ENCODE results near the gene TGM4.

DNA sequence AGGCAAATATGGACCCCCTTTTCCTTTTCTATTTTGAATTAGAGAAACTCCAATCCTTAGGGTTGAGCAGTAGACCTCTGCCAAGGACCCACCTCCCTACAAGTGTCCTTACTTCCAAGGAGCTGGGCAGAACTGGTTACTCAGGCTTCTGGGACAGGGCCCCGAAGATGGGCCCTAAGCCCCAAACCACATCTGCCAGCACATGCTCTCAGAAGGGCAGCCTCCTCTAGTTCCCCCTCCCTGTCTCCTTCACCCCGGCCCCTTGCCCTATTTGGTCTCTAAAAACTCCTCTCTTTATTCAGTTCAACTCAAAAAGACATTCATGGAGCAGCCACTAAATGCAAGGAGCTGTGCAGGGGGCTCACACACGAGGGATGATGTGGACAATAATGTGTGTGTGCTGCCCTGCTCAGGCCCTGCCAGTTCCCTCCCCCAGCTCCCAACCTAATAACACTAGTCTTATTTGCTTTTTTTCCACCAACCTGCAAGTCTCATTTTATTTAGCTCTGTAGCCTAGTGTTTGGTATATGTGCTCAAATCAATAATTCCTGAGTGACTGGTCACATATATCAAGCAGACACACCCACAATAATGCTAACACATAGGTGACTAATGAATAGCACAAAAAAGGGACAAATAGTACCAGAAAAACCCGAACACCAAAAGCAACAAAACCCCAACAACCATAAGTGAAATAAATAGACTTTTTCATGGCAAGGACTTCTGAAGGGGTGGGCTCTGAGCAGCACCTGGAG lies 89.3 kb downstream of the TGM4 start:
- TF ChIP-seq, protein P1, sequence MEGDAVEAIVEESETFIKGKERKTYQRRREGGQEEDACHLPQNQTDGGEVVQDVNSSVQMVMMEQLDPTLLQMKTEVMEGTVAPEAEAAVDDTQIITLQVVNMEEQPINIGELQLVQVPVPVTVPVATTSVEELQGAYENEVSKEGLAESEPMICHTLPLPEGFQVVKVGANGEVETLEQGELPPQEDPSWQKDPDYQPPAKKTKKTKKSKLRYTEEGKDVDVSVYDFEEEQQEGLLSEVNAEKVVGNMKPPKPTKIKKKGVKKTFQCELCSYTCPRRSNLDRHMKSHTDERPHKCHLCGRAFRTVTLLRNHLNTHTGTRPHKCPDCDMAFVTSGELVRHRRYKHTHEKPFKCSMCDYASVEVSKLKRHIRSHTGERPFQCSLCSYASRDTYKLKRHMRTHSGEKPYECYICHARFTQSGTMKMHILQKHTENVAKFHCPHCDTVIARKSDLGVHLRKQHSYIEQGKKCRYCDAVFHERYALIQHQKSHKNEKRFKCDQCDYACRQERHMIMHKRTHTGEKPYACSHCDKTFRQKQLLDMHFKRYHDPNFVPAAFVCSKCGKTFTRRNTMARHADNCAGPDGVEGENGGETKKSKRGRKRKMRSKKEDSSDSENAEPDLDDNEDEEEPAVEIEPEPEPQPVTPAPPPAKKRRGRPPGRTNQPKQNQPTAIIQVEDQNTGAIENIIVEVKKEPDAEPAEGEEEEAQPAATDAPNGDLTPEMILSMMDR (IDR thresholded peaks at IDR 0.05), result no peak
- no peak for TF ChIP-seq POLR2A (IDR thresholded peaks at IDR 0.05)

Data from lower leg skin (tissue), 3 donors.